GM18502 (cell line): ENCODE results near the gene ARHGAP42.
"Not testable (repeated sequence)": the region's sequence is repeated elsewhere in the genome, so short reads cannot be mapped to it uniquely, and the experiment has no call there.

Experiments used
- ATAC-seq: cut with Tn5 transposase; IDR thresholded peaks from one replicate; pipeline ENCODE4 v1.9.1; 2021; ENCODE audit warnings: mild to moderate bottlenecking; ENCODE audit not compliant: unreplicated experiment, poor library complexity

Gene ARHGAP42

GRCh38 chr11:100687054-100687629 is at the start of gene ARHGAP42:
Gene ARHGAP42 (plus strand): TSS chr11:100687288. CDS start chr11:100687679, 391 bp downstream.
- ATAC-seq: peak; percentile 77

DNA sequence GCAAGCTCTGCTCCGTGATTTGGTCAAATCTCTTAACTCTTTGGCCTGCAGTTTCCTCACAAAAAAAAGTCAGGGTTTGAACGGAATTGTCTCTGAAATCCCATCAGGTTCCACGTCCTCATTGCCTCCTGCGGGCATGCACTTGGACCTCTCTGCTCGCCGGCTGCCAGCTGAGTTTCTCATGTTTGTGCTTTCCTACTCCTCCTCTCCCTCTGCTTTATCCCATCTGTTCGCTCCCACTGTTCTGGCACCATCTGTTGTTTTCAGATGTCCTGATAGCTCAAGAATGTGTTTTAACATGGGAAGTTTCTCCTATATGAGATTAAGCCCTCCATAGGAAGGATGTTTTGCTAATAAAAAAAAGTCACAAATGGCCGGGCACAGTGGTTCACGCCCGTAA is 49.4 kb upstream of the ARHGAP42 start:
- ATAC-seq: no peak

DNA sequence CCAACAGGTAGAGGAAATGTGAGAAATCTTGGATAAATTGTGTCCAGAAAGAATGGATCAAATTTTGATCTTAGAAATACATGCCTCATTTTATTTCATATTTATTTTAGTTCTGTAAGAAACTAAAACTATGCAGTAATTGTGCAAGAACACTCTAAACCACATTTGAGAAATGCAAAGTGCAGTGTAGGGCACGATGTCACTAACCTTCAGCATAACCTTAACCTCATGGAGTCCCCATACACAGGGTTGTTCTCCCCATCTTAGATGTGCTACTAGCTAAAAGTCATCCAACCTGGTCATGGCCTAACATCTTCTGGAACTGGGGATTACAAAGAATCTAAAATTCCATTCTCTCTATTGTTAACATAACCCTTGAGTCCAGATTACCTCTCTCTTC is 48.4 kb upstream of the ARHGAP42 start:
- ATAC-seq: no peak

GRCh38 chr11:100639140-100639539 is 47.9 kb upstream of the ARHGAP42 start:
- no peak for ATAC-seq

- ATAC-seq: no peak
Measured at GRCh38 chr11:100640071-100640470, 47.0 kb upstream of the ARHGAP42 start.

GRCh38 chr11:100640646-100641045 is 46.4 kb upstream of the ARHGAP42 start:
- ATAC-seq: no peak

- no peak for ATAC-seq
Measured at GRCh38 chr11:100641456-100641855, 45.6 kb upstream of the ARHGAP42 start.

- no peak for ATAC-seq
Measured at GRCh38 chr11:100646545-100646944, 40.5 kb upstream of the ARHGAP42 start.

GRCh38 chr11:100647861-100648260 is 39.2 kb upstream of the ARHGAP42 start:
- ATAC-seq: no peak

DNA sequence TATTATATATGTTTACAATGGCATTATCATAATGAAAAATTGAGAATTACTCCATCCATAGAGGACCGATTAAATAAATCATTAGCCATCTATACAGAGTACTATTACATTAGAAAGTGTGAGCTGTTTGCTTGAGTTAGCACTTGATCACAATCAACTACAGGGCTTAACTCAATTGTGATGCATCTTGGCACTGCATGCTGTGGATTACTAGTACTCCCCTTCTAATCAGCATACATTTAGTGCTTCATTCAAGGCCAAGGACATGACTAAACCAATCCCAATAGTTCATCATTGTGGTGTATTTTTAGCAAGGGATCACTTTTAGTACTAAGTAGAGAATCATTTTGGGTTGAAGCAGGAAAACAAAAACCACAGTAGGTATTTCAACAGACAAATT is 23.5 kb upstream of the ARHGAP42 start:
- ATAC-seq: no peak

- no peak for ATAC-seq
Measured at GRCh38 chr11:100663996-100664395, 23.1 kb upstream of the ARHGAP42 start.

DNA sequence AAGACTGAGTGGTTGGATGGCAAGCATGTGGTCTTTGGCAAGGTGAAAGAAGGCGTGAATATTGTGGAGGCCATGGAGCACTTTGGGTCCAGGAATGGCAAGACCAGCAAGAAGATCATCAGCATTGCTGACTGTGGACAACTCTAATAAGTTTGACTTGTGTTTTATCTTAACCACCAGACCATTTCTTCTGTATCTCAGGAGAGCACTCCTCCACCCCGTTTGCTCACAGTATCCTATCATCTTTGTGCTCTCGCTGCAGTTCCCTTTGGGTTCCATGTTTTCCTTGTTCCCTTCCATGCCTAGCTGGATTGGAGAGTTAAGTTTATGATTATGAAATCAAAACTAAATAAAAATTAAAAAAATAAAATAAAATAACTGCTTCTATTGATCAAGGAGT is 20.3 kb upstream of the ARHGAP42 start:
- ATAC-seq: not testable (repeated sequence)

GRCh38 chr11:100667449-100667848 is 19.6 kb upstream of the ARHGAP42 start:
- ATAC-seq: no peak

DNA sequence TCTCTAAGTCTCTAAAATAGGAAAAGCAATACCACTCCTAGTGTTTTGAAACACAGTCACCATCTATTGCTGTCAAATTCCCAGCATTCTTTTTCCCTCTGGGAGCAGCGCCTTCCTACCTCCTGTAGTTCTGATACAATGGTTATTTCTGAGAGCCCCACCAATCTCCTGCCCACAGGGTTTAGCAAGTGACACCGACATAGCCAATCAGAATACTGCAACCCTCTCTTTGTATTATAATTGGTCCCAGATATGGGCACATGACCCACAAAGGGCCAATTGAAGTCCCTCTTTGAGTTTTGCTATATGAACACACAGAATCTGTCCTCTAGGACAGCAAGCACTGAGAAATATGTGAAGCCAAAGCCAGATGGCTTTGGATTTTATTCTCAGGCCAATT is 16.9 kb upstream of the ARHGAP42 start:
- no peak for ATAC-seq

GRCh38 chr11:100671471-100671870 is 15.6 kb upstream of the ARHGAP42 start:
- no peak for ATAC-seq

DNA sequence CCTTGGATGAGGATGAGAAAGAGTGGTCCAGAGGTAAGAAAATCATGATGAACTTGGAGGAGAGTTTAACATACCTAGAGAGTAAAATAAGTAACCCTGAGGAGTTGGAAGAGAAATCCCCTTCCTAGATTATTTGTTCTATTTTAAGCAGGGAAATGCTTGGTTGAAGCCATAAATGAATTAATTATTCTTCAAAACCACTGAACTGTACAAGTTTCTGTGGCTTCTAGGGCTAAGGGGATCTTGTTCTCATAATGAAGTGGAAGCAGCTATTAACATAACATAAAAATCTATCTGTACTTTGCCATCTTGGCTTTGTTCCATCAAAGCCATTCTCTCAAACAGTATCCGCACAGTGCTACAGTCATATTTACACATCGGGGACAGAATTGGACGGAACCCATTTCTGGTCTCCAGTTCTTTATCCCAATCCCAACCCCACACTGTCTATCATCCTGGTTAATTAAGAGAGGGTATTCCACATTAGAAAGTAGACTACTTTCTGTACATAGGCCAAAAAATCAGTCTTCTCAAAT is 14.5 kb upstream of the ARHGAP42 start:
- no peak for ATAC-seq

GRCh38 chr11:100673063-100673462 is 14.0 kb upstream of the ARHGAP42 start:
- ATAC-seq: no peak

- ATAC-seq: no peak
Measured at GRCh38 chr11:100674212-100674611, 12.9 kb upstream of the ARHGAP42 start.

GRCh38 chr11:100675115-100675650 is 11.9 kb upstream of the ARHGAP42 start:
- no peak for ATAC-seq

- ATAC-seq: no peak
Measured at GRCh38 chr11:100676901-100677300, 10.2 kb upstream of the ARHGAP42 start.

DNA sequence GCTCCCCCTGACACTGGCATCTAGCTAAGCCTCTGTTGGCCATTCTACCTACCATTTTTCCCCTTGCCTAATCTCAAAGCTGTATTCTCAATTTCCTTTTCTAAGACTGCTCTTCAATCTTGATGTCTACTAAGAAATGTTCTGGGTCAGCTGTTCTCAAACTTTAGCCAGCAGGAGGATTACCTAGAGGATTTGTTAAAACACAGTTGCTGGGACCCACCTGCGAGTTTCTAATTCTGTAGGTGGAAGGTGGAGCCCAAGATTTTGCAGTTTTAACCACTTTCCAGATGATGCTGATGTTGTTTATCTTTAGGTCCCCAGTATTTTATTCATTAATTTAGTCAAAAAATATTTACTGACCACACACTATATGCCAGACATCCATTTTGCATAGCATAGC is 9.3 kb upstream of the ARHGAP42 start:
- ATAC-seq: no peak

DNA sequence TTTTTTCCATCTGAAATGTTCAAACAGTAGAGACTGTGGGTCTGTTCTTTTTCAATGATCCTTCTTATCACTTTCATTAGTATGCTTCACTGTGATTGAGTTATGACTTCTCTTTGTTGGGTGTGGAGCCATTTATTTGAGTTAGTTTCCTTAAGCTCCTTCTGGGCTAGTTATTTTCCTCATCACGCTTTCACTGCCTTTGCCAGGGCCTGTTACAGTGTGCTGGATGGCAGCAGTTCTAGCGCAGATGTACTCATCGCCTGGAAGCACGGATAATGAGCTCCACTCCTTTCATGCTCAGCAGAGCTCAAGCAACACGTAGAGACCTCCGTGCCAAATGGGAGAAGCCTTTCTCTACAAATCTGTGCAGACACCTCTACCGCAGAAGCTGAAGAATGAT is 7.0 kb upstream of the ARHGAP42 start:
- ATAC-seq: no peak
